Embryonic facial prominence (tissue), 1 donor: ENCODE measurements around the gene PRSS57.
"Not testable (repeated sequence)": the region's sequence is repeated elsewhere in the genome, so short reads cannot be mapped to it uniquely, and the experiment has no call there.

Experiments used
- DNase-seq: peaks from one replicate; pipeline ENCODE4 v3.0.0-alpha.2; 2016; ENCODE audit errors: extremely low spot score

Gene PRSS57

DNA sequence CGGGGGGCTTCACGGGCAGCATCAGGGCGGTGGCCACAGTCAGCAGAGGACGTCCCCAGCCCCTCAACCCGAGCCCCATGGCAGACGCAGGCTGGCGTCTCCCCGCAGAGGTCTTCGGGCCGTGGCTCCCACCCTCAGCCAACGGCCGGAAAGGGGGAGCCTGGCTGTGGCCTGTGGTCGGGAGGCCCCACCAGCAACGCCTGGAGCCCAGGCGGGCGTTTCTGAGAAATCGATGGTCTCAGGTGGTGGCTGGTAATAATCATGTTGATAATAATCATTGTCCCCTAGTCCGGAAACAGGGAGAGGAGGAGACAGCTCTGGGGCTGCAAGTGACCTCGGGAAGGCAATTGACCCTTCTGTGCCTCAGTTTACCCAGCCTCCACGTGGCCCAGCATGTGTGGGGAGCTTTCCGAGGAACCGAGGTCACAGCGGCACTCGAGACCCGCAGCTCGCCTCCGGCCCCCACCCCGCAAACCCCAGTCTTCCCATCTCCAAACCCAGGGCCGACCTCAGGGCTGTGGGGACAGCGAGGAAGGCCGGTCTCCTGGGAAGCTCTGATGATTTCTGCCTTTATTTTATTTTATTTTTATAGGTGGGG, at the start of gene PRSS57:
Gene PRSS57 (minus strand): TSS at position 101 of the 598 bp plus-strand sequence. CDS start 22 bp downstream, at position 79.
- no peak for DNase-seq

DNA sequence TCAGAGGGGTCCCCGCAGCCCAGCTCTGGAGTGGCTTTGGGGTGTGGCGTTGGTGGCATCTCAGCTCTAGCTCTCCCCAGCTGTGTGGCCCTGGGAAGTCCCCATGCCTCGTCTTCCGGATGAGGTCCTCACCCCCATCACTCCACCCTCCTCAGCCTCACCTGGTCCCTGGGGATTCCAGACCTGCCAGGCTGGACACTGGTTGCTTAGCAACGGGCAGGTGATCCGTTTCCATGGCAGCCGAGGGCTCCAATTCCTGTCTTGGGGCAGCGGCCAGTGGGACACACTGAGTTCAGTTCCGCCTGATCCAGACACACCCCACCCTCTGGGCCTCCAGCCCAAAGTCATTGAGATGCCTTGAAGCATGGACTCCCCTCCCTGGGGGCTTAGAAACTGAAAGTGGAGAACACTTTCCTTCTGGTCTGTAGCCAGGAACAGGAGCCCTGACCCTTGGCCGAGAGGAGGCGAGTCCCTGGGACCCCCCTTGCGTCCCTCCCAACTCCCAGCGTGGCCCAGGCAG, 48.0 kb upstream of the PRSS57 start:
- DNase-seq, result no peak

DNA sequence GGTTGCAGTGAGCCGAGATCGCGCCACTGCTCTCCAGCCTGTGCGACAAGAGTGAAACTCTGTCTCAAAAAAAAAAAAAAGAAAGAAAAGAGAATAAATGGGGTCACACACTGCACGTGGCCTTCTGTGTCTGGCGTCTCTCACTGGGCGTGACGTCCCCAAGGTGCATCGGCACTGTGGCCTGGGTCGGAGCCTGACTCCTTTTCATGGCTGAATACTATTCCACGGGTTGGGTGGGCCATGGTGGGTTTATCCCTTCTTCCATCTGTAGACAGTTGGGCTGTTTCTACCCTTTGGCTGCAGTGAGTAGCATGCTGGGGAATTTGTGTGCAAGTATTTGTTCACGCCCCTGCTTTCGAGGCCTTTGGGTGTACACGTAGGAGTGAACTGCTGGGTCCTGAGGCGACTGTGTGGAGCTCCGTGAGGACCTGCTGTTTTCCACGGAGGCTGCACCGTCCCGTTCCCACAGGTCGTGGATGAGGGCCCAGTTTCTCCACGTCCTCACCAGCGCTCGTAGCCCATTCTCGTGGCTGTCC, 47.4 kb upstream of the PRSS57 start:
- no peak for DNase-seq

DNA sequence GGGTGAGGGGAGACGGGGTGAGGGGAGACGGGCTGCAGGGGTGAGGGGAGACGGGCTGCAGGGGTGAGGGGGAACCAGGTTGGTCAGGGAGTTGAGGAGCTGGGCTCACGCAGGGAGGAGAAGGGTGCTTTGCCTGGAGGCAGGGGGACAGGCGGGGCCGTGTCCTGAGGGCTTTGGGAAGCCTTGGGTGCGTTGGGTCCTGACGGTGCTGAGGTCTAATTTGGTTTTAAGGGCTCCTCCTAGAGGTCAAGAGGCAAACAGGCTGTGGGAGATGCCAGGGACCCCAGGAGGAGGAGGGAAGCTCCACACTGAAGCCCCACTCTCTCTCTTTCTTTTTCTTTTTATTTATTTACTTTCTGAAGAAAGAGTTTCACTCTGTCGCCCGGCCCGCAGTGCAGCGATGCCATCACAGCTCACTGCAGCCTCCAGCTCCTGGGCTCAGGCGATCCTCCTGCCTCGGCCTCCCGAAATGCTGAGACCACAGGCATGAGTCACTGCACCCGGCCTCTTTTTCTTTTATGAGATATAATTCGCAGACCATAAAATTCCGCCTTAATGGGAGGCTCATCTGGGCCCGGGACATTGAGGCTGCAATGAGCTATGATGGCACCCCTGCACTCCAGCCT, 46.4 kb upstream of the PRSS57 start:
- no peak for DNase-seq

DNA sequence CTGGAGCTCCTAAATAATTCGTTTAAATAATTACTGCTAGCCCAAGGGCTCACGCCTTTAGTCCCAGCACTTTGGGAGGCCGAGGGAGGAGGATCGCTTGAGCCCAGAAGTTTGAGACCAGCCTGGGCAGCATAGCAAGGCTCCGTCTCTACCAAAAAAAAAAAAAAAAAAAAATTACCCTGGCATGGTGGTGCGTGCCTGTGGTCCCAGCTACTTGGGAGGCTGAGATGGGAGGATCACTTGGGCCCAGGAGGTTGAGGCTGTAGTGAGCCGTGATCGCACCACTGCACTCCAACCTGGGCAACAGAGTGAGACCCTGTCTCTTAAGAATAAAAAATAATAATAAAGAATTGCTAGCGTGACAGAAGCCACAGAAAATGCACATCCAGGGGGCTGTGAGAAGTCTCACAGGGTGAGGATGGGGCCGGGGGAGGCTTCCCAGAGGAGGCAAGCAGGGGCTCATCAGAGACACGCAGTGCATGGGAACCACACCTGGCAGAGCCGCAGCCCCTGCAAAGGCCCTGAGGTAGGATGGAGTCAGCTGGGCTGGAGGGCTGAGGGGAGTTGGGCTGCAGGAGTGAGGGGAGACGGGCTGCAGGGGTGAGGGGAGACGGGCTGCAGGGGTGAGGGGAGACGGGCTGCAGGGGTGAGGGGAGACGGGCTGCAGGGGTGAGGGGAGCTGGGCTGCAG, 45.7 kb upstream of the PRSS57 start:
- DNase-seq, result not testable (repeated sequence)

DNA sequence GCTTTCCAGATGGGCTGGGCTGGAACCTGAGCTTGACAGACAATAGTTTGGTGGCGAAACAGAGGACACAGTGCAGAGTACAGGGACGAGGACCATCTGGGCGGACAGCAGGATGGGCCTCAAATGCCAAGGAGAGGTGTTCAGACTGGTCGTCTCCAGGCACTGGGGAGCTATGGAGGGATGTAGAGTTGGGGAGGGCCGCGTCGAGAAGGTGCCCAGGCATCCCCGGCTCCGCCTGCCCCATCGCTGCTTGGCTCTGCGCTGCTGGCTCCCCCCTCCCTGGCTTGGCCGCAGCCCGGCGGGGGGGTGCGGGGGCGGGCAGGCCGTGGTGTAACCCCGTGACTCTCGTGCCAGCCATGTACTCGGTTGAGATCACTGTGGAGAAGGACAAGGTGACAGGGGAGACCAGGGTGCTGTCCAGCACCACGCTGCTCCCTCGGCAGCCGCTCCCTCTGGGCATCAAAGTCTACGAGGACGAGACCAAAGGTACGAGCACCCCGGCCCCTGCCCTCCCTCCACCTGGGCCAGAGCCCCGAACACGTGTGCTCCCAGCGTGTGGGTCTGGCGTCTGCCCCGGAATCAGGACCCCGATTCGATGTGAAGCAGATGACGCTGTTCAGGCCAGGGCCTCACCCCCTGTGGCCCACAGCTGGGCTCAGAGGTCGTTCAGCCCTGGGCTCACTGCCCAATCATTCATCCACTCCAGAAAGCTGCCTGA, 44.9 kb upstream of the PRSS57 start:
- no peak for DNase-seq

DNA sequence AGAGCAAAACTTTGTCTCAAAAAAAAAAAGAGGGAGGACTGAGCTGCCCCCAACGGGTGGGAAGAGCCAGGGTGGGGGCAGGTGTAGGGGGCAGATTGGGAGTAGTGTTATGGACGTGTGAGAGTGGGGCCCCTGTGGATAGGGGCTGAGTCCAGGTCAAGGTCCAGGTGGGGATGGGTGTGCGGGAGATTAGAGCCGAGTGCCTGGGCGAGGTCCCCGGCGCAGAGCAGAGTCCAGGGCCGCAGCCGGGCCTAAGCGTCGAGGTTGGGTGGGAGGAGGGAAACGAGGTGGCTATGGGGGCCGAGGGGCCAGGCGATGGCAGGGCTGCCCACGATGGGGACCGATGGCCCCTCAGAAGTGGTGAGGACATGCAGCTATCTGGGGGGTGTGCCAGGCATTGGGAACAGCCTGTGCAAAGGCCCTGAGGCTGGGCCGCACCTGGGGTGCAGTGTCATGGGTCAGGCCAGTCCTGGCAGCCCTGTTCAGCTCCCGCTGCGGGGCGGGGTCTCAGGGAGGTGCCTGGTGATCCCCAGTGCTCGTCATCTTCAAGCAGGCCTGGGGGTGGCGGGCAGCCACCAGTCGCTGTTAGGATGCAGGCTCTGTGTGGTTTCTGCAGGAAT, 43.4 kb upstream of the PRSS57 start:
- DNase-seq, result no peak

DNA sequence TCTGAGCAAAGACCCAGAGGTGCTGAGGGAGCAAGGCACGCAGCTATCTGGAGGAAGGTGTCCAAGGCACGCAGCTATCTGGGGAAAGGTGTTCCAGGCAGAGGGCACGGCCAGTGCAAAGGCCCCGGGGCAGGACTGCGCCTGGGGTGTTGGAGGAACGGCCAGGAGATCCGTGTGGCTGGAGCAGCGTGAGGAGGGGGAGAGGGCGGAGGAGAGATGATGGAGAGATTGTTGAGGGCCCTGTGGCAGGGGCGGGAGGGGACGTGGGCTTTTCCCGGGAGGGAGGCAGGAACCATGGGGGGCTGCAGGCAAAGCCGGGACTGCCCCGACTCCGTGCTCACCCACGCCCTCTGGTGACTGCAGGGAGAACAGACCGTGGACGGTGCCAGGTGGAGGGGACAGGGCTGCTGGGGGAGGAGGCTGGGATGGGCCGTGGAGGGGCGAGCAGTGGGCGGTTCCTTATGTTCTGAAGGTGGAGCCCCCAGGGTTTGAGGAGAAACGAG, 42.4 kb upstream of the PRSS57 start:
- DNase-seq, result no peak

DNA sequence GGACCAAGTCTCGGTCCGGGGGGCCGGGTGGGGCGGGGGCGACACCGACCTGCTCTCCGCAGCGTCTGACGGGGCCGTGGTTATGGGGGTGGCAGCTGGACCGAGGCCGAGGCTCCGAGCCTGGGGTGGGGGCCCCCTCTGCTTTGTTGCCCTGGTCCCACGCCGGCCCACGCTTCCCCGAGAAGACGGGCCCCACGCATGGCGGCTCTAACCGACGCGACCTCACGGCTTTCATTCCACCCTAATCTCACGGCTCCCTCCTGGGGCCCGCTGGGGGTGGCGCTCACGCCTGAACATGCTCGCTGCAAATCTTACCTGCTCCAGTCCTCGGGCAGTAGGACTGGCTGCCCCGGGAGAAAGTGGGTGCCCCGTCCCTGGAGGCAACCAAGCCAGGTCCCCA, 40.9 kb upstream of the PRSS57 start:
- DNase-seq, result no peak

DNA sequence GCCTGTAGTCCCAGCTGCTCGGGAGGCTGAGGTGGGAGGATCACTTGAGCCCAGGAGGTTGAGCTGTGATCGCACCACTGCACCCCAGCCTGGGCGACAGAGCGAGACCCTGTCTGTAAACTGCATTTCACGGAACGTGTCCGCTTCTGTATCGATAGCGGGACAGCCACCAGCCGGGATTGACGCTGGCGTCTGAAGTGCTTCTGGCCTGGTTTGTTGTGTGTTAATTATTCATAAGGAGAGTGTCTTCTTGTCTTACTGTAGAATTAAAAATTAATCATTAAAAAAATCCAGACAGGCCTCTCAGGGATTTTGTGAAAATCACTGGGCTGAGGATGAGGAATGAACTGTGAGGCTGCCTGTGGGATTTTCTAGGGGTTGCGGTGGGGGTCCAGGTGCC, 39.5 kb upstream of the PRSS57 start:
- no peak for DNase-seq

DNA sequence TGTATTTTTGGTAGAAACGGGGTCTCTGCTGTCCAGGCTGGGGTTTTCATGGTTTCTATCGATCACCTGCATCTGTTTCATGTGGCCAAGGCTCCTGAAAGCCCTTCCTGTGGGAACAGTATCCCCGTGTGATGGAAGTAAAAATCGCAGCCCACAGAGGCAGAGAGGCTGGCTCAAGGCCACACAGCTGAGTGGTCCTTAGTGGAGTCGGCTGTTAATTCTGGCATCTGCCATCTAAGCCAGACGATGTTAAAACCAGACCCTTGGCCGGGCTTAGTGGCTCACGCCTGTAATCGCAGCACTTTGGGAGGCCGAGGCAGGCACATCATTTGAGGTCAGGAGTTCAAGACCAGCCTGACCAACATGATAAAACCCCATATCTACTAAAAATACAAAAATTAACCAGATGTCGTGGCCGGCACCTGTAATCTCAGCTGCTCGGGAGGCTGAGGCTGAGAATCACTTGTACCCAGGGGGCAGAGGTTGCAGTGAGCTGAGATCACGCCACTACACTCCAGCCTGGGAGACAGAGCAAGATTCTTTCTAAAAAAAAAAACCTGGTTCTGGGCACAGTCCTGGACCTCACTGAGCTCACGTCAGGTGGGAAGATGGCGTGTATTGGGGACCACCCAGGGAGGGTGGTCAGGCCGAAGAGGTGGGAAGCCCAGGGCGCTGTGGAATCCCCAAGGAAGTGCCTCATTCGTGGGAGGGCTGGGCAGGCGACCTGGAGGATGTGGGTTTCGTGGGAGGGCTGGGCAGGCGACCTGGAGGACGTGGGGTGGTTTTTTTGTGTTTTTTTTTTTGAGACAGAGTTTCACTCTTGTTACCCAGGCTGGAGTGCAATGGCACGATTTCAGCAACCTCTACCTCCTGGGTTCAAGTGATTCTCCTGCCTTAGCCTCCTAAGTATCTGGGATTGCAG, 37.2 kb upstream of the PRSS57 start:
- DNase-seq, result no peak

DNA sequence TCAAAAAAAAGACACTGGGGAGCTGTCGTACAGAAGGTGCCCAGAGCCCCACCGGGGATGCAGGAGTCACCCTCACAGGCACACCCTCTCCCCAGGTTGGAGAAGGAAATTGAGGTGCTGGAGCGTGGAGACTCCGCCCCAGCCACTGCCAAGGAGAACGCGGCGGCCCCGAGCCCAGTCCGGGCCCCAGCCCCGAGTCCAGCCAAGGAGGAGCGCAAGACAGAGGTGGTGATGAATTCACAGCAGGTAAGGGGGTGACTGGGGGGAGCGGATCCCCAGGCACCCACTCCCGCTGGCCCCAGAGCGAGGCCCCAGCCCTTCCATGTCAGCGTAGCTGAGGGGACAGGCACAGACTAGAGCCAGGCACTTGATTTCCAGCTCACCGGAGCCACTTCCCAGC, 35.7 kb upstream of the PRSS57 start:
- DNase-seq, result no peak

DNA sequence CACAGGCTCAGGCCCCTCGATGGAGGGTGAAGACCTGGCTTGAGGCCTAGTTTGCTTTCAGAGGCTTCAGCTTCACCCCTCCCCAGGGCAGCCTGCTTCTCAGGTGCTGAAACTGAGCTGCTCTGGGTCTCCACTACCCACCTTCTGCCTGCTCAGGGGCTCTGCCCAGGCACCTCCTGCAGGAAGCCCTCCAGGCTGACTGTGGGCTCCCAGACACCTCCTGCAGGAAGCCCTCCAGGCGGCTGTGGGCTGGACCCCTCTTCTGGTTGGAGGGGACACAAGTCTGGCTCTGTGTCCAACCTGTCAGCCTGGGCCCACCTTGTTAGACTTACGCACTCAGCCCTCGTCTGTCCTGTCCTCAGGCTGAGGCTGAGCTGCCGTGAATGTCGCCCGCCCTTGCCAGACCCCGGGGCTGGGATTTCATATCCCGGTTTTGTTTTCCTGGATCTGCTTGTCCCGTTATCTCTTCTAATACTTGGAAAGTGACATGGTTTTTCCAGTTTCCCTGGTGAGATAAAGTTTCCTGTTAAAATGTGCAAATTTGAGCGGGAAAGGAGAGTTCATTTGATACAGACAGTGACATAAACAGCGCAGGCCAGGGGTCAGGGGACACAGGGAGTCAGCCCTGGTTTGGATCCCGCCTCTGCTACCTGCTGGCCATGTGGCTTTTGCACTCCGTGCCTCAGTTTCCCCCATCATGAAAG, 34.9 kb upstream of the PRSS57 start:
- DNase-seq, result no peak

DNA sequence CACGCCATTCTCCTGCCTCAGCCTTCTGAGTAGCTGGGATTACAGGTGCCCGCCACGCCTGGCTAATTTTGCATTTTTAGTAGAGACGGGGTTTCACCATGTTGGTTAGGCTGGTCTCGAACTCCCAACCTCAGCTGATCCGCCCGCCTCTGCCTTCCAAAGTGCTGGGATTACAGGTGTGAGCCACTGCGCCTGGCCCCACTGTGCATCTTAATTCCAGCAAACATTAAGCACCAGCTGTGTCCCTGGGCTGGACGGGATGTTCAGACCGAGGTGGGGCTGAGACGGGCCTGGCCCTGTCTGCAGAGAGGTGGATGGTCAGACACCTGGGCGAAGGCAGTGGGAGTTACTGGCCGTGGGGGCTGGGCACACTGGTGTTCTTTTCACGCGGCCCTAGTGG, 34.3 kb upstream of the PRSS57 start:
- DNase-seq, result not testable (repeated sequence)

DNA sequence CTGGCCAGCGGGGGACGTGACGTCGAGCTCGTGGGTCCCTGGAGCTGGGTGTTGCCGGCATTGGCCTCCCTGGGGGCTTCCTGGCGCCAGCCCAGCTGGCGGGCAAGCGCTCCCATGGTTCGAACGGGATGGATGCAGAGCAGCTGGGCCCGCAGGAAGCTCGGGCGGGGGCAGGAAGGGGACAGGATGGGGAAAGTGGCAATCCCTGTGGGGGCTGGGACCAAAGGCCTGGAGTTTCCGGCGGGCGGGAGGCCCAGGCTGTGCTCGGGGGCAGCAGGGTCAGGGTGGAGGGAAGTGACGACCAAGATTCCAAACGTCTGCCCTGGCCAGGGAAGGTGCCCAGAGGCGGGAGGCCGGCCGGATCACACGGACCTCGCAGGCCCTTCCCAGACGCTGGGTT, 32.8 kb upstream of the PRSS57 start:
- DNase-seq, result no peak

DNA sequence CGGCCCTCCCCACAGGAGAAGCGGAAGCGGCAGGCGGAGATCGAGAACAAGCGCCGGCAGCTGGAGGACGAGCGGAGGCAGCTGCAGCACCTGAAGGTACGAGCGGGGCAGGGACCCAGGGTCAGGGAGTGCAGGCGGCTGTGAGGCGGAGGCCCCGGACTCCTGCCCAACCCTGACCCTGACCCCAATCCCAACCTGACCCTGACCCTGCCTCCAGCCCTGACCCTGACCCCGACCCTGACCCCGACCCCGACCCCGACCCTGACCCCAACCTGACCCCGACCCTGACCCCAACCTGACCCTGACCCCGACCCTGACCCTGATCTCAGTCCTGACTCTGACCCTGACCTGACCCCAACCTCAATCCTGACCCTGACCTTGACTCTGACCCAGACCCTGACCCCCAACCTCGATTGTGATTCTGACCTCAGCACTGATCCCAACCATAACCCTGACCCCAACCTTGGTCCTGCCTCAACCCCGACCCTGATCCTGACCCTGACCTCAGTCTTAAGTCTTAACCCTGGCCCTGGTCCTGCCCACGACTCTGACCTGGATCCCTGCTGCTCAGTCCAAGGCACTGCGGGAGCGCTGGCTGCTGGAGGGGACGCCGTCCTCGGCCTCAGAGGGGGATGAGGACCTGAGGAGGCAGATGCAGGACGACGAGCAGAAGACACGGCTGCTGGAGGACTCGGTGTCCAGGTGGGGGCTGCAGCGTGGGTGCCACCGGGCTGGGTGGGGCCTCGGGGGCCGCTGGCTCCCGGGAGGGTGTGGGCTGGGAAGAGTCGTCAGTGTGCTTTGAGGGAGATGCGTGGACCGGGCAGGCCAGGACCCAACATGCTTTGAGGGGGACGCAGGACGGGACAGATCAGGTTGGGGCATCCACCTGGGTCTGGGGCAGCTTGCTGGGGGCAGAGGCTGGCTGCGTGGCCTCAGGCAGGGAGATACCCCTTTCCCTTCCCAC, 32.0 kb upstream of the PRSS57 start:
- DNase-seq, result no peak

DNA sequence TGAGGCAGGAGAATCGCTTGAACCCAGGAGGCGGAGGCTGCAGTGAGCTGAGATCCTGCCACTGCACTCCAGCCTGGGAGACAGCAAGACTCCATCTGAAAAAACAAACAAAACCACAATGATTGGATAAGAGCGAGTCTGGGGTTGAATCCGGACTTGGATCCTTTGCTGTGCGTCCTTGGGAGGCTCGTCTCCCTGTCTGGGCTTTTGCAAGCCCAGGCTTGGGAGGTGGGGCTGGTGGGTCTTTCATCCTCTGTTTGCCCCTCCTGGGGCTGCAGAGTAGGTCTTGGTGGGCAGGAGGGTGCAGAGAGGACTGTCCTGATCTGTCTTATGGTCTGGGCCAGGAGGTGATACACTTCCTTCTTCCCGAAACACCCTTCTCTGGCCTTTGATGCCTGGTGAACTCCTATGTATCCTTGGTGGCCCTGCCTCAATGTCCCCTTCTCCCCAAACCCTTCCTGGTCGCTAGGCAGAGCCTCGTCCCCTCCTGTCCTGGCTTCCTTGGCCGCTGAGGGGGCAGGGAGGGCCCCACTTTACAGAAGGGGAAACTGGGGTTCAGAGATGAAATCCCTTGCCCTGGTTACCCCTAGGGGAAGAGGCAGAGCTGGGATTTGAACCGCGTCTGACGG, 30.3 kb upstream of the PRSS57 start:
- DNase-seq, result no peak

DNA sequence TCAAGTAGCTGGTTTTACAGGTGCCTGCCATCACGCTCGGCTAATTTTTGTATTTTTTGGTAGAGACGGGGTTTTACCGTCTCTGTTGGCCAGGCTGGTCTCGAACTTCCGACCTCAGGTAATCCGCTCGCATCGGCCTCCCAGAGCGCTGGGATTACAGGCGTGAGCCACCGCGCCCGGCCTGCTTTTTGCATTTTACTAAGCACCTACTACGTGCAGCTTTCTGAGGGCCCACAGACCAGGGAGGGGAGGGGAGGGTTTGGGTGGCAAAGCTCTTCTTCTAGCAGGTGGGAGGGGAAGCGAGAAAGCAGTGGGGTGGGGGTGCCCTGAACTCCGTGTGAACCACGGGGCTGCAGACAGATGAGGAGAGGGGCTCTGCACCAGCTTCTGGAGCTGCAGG, 28.5 kb upstream of the PRSS57 start:
- DNase-seq, result no peak
